ENCODE measurements around the gene USP12.

The USP12 gene

DNA sequence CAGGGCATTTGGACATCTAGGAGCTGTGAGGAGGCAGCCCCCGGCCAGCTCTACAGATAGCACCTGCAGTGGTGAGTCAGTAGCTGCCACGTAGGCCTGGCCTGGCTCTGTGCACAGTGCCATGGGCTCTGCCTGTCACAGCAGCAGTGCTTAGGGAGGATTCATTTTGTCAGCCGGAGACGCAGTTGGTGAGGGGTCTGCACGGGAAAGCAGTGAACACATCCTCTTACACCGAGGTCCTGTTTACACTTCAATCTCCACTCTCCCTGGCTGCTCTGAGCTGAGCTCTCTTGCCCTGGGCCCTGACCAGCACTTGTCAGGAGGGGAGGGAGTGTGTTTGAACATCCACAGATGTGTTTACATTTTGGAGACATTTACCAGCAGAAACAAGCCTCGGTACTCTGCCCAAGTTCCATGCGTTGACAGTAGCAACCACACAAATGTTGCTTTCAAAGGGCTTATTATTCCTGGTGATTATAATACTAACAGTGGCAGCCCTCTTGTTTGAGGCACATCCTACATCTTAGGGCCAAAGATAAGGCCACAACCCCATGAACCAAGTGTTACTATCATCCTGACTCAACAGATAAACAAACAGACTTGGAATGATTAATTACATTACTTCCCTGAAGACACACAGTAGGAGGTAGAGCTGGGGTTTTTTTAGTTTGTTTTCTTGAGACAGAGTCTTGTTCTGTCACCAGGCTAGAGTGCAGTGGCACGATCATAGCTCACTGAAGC, 148.9 kb downstream of the USP12 start:
- Histone ChIP-seq H2AFZ (ENCODE audit: low read depth, low read length) (no peak overlapping the region), H3K9me3 (ENCODE audit: insufficient read depth, low read length) (no peaks in the 10 kb centered on the region)

DNA sequence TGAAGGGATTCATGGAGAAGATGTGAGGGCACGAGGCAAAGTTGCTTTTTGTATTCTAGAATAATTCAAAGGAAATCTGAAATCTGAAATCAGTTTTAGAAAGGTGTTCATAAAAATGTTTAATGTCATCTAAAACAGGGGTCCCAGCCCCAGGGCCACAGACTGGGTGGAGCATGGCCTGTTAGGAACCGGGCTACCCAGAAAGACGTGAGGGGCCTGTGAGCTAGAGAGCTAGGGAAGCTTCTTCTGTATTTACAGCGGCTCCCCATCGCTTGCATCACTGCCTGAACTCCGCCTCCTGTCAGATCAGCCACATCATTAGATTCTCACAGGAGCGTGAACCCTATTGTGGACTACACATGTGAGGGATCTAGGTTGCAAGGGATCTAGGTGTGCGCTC, 151.2 kb downstream of the USP12 start:
- H3K9ac ChIP-seq (ENCODE audit: low read length): no peak overlapping the region
- H3K27ac ChIP-seq (ENCODE audit: low read length): no peak overlapping the region
- H3K9me3 ChIP-seq (ENCODE audit: insufficient read depth, low read length): no peaks in the 10 kb centered on the region
- no peaks in the 10 kb centered on the region for H3K4me1 ChIP-seq (ENCODE audit: low read length)
- no peaks in the 10 kb centered on the region for H3K79me2 ChIP-seq (ENCODE audit: low read length)
- TF ChIP-seq, protein P1, sequence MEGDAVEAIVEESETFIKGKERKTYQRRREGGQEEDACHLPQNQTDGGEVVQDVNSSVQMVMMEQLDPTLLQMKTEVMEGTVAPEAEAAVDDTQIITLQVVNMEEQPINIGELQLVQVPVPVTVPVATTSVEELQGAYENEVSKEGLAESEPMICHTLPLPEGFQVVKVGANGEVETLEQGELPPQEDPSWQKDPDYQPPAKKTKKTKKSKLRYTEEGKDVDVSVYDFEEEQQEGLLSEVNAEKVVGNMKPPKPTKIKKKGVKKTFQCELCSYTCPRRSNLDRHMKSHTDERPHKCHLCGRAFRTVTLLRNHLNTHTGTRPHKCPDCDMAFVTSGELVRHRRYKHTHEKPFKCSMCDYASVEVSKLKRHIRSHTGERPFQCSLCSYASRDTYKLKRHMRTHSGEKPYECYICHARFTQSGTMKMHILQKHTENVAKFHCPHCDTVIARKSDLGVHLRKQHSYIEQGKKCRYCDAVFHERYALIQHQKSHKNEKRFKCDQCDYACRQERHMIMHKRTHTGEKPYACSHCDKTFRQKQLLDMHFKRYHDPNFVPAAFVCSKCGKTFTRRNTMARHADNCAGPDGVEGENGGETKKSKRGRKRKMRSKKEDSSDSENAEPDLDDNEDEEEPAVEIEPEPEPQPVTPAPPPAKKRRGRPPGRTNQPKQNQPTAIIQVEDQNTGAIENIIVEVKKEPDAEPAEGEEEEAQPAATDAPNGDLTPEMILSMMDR (IDR thresholded peaks at IDR 0.05; ENCODE audit: low read depth, low read length): no peak
- TF ChIP-seq EZH2phosphoT487 (IDR thresholded peaks at IDR 0.05; ENCODE audit: low read depth): no peak
- H3K4me2 ChIP-seq (ENCODE audit: low read length): no peak overlapping the region
- no peaks in the 10 kb centered on the region for H3K27me3 ChIP-seq (ENCODE audit: low read depth, low read length)
- no peaks in the 10 kb centered on the region for H4K20me1 ChIP-seq (ENCODE audit: insufficient read depth, low read length)
- no peak overlapping the region for H2AFZ ChIP-seq (ENCODE audit: low read depth, low read length)
- H3K4me3 ChIP-seq (ENCODE audit: low read length): no peak overlapping the region
- no peaks in the 10 kb centered on the region for H3K36me3 ChIP-seq (replicated peaks; ENCODE audit: low read depth, low read length)

More for the DNA sequence above, 148.9 kb downstream of the USP12 start:
- no peak overlapping the region for H3K4me3 ChIP-seq (ENCODE audit: low read length)
- H3K36me3 ChIP-seq (replicated peaks; ENCODE audit: low read depth, low read length): no peaks in the 10 kb centered on the region
- no peaks in the 10 kb centered on the region for H3K27me3 ChIP-seq (ENCODE audit: low read depth, low read length)
- H3K4me1 ChIP-seq (ENCODE audit: low read length): no peaks in the 10 kb centered on the region
- H3K4me2 ChIP-seq (ENCODE audit: low read length): no peak overlapping the region
- no peak overlapping the region for H3K9ac ChIP-seq (ENCODE audit: low read length)
- no peaks in the 10 kb centered on the region for H4K20me1 ChIP-seq (ENCODE audit: insufficient read depth, low read length)
- no peaks in the 10 kb centered on the region for H3K79me2 ChIP-seq (ENCODE audit: low read length)
- H3K27ac ChIP-seq (ENCODE audit: low read length): no peak overlapping the region
- TF ChIP-seq, protein P1 (IDR thresholded peaks at IDR 0.05; ENCODE audit: low read depth, low read length): no peak
- no peak for TF ChIP-seq EZH2phosphoT487 (IDR thresholded peaks at IDR 0.05; ENCODE audit: low read depth)

DNA sequence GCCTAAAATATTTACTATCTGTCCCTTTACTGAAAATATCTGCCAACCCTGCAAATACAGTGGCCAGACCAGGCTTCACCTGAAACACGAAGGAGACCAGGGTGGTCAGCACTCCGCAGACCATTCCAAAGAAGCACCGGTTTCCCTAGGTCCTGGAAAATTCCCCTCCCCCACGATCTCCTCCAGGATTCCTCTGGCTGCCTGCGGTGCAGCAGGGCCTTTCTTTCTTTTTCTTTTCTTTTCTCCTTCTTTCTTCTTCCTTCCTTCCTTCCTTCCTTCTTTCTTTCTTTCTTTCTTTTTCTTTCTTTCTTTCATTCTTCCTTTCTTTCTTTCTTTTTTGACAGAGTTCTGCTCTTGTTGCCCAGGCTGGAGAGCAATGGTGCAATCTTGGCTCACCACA, 152.7 kb downstream of the USP12 start:
- Histone ChIP-seq H3K9me3 (ENCODE audit: insufficient read depth, low read length) (no peaks in the 10 kb centered on the region), H3K79me2 (ENCODE audit: low read length) (no peaks in the 10 kb centered on the region), H2AFZ (ENCODE audit: low read depth, low read length) (no peak overlapping the region), H3K4me1 (ENCODE audit: low read length) (no peaks in the 10 kb centered on the region), H3K4me3 (ENCODE audit: low read length) (no peak overlapping the region), H3K27me3 (ENCODE audit: low read depth, low read length) (no peaks in the 10 kb centered on the region), H3K9ac (ENCODE audit: low read length) (no peak overlapping the region), H4K20me1 (ENCODE audit: insufficient read depth, low read length) (no peaks in the 10 kb centered on the region), H3K36me3 (replicated peaks; ENCODE audit: low read depth, low read length) (no peaks in the 10 kb centered on the region), H3K27ac (ENCODE audit: low read length) (no peak overlapping the region), H3K4me2 (ENCODE audit: low read length) (no peak overlapping the region)
- TF ChIP-seq, protein P1 (IDR thresholded peaks at IDR 0.05; ENCODE audit: low read depth, low read length): no peak
- no peak for TF ChIP-seq EZH2phosphoT487 (IDR thresholded peaks at IDR 0.05; ENCODE audit: low read depth)

DNA sequence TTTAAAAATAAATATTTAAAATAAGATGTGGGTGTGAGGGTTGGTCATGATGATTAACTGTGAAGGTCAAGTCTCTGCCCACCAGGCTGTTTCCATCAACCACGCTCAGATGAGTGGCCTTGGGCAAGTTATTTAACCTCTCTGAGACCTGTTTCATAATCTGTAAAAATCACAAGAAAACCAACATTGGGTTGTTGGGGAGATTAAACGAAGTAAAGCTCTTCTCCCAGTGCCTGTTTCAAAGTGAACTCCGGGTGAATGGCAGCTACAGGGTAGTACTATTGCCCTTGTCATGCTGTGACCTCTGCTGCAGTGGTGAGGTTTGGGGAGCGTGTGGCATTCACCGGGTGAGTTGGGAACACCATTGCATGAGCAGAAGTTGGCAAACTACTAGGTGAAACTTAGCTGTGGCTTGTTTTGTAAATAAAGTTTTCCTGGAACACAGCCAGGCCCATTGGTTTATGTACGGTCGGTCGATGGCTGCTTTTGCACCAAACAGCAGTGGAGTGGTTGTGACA, 153.2 kb downstream of the USP12 start:
- no peak overlapping the region for H3K4me2 ChIP-seq (ENCODE audit: low read length)
- TF ChIP-seq, protein P1 (IDR thresholded peaks at IDR 0.05; ENCODE audit: low read depth, low read length): no peak
- no peak for TF ChIP-seq EZH2phosphoT487 (IDR thresholded peaks at IDR 0.05; ENCODE audit: low read depth)

More for the DNA sequence above, 153.2 kb downstream of the USP12 start:
- no peaks in the 10 kb centered on the region for H3K4me1 ChIP-seq (ENCODE audit: low read length)
- no peaks in the 10 kb centered on the region for H3K27me3 ChIP-seq (ENCODE audit: low read depth, low read length)
- H3K9me3 ChIP-seq (ENCODE audit: insufficient read depth, low read length): no peaks in the 10 kb centered on the region
- no peak overlapping the region for H2AFZ ChIP-seq (ENCODE audit: low read depth, low read length)
- no peaks in the 10 kb centered on the region for H3K36me3 ChIP-seq (replicated peaks; ENCODE audit: low read depth, low read length)
- no peaks in the 10 kb centered on the region for H4K20me1 ChIP-seq (ENCODE audit: insufficient read depth, low read length)
- no peak overlapping the region for H3K27ac ChIP-seq (ENCODE audit: low read length)
- no peak overlapping the region for H3K9ac ChIP-seq (ENCODE audit: low read length)
- H3K79me2 ChIP-seq (ENCODE audit: low read length): no peaks in the 10 kb centered on the region
- H3K4me3 ChIP-seq (ENCODE audit: low read length): no peak overlapping the region

Measured in OCI-LY3 (cell line).